ENCODE data around the gene SPSB1. TPM values are rescaled to one million over a fixed set of nuclear protein-coding genes. Genes with fewer than 3 reads are reported as not detected.

Gene SPSB1
- total RNA-seq, 1 experiment from 2014 or later: 2.9 TPM

DNA sequence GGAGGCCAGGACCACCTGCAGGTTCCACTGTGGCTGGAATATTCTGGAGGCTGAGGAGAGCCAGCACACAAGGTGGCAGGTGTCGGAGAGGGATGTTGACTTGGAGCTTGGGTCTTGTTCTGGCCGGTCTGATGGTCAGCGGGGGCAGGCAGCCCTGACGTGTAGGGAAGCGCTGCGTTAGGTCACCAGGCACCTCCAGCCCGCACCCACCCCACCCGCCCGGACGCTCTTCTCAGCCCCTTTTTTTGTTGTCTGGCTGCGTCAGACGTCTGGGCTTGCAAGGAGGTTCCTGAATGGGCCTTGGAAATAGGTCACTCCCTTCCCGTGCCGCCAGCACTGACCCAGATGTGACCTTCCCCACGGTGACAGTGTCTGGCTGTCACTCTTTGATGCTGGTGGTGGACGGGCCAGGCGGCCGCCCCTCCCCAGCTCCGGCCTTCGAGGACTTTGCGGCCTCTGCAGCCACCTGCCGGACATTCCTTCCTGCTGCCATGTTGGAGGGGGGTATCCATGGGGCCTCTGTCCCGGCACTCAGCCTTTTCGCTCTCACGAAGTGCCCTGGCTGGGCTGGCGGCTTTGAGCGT, 30.1 kb downstream of the SPSB1 start:
- no peak for DNase-seq
- TF ChIP-seq CTCF (conservative IDR thresholded peaks at IDR 0.05): no peak
- no peaks in the 10 kb centered on the region for H4K20me1 ChIP-seq (ENCODE audit: control insufficient read depth, insufficient read depth, insufficient read length)

More for the DNA sequence above, 30.1 kb downstream of the SPSB1 start:
- Mint-ChIP-seq H3K27ac (no peak overlapping the region; a peak in 1 of 7 replicates), H3K36me3 (ENCODE audit: insufficient read depth in 1 of 3, low read depth in 3 of 3) (peaks cover 0 to 1% (median 0%) of the 10 kb centered on the region in 3 experiments; a peak in 1 of 7 replicates), H3K27me3 (ENCODE audit: low read depth) (no peaks in the 10 kb centered on the region; the same call in none of the 2 replicates), H3K9me3 (no peaks in the 10 kb centered on the region), H3K4me1 (peaks cover 38 to 52% of the 10 kb centered on the region in 2 experiments), H3K4me3 (peak overlapping the region in 1 of 2 experiments; percentile 18; a peak in 1 of 5 replicates)
- Histone ChIP-seq H2BK5ac (ENCODE audit: insufficient read length, low read length) (no peak overlapping the region), H2AFZ (ENCODE audit: low read length) (no peak overlapping the region), H3K4ac (ENCODE audit: low read depth, low read length) (no peak overlapping the region), H3K9ac (ENCODE audit: extremely low read depth, insufficient read length, low read length) (no peak overlapping the region), H3K14ac (ENCODE audit: insufficient read depth, low read length) (no peak overlapping the region; the same call in 1 of the 2 replicates), H3K23ac (ENCODE audit: insufficient read length, low read depth, low read length) (no peak overlapping the region), H2BK20ac (ENCODE audit: low read depth, low read length, poor library complexity, severe bottlenecking) (no peak overlapping the region), H4K8ac (replicated peaks; ENCODE audit: insufficient read length, low read depth, low read length) (no peak overlapping the region), H3K27me3 (ENCODE audit: insufficient read depth, low read length) (no peaks in the 10 kb centered on the region), H3K79me1 (ENCODE audit: insufficient read depth, low read depth, low read length, poor library complexity, severe bottlenecking) (no peaks in the 10 kb centered on the region), H4K5ac (ENCODE audit: insufficient read length, low read depth, low read length) (no peak overlapping the region), H2AK5ac (ENCODE audit: insufficient read length, low read length) (no peak overlapping the region), H2BK12ac (ENCODE audit: insufficient read length, low read depth, low read length) (no peak overlapping the region), H3T11ph (ENCODE audit: low read length) (no peak overlapping the region), H2BK15ac (ENCODE audit: low read depth, low read length) (no peak overlapping the region), H3K4me2 (ENCODE audit: insufficient read depth, insufficient read length, low read length) (no peak overlapping the region), H2BK120ac (ENCODE audit: low read depth, low read length, poor library complexity, severe bottlenecking) (no peak overlapping the region), H4K91ac (ENCODE audit: insufficient read length, low read depth, low read length) (no peak overlapping the region), H3K9me3 (ENCODE audit: control insufficient read depth, low read depth, low read length) (no peaks in the 10 kb centered on the region), H3K23me2 (ENCODE audit: insufficient read length, low read depth, low read length, poor library complexity, severe bottlenecking) (no peaks in the 10 kb centered on the region), H3K79me2 (ENCODE audit: insufficient read depth, low read length) (no peaks in the 10 kb centered on the region), H3K18ac (ENCODE audit: insufficient read length, low read depth, low read length) (no peak overlapping the region), H3K27ac (ENCODE audit: insufficient read length, low read depth, low read length) (no peak overlapping the region), H3K4me1 (ENCODE audit: insufficient read depth, low read length) (peaks cover 10% of the 10 kb centered on the region; the same call in 1 of the 2 replicates), H3K56ac (ENCODE audit: insufficient read length, low read depth, low read length) (no peak overlapping the region)
- no CpG with 5 or more reads among the region's 27 CpGs for WGBS (ENCODE audit: extremely low coverage, insufficient read length, low lambda C conversion rate)

Data from H9 (cell line).